ENCODE results near the gene SMIM45.

The SMIM45 gene

DNA sequence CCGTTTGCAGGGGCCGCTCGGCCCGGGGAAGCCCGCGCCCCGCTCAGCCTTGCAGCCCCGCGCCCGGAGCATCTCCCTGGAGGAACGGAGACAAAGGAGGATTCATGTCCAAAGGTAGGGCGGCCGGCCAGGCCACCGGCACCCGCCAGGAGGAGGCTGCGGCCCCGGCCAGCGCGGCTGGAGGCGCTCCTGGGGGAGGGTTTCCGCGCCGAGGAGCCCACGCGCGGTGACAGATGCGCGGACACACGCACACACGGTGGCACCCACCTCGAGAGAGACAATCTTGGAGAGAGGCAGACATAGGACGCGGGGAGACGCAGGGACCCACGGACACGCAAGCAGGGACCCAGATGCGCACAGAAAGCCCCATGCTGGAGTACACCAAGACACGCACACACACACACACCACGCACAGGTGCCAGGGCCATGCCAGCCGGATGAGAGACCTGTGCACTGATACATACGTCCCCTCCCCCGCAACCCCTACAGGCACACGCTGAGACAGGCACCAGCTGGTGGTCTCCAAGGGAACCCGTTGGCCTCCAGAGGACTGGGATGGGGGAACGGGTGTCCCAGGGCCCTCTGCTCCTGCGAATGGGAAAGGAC, 25.1 kb downstream of the SMIM45 start:
- intact Hi-C loops (cut with micrococcal nuclease), result no loop called here

GRCh38 chr22:41978732-41979131, 26.8 kb downstream of the SMIM45 start:
- Mint-ChIP-seq H3K27ac (no peak overlapping the region), H3K4me3 (peak overlapping the region in 1 of 2 donors; percentile 83), H3K36me3 (no peaks in the 10 kb centered on the region), H3K4me1 (peaks cover 25% of the 10 kb centered on the region), H3K9me3 (peaks cover 0 to 14% (median 2%) of the 10 kb centered on the region in 7 donors), H3K27me3 (ENCODE audit: low read depth in 3 of 3) (peaks cover 46 to 55% (median 54%) of the 10 kb centered on the region in 3 donors)
- TF ChIP-seq CTCF (IDR thresholded peaks at IDR 0.05), result no peak
- Histone ChIP-seq H3K9ac (ENCODE audit: insufficient read depth, low read length, poor library complexity, severe bottlenecking) (no peak overlapping the region), H2AFZ (ENCODE audit: insufficient read depth, low read depth, low read length, poor library complexity, severe bottlenecking) (no peak overlapping the region), H3K4me2 (replicated peaks; ENCODE audit: extremely low read depth, low read length, poor library complexity, severe bottlenecking) (no peak overlapping the region), H3K36me3 (replicated peaks in 1 of 2; ENCODE audit: control insufficient read depth in 1 of 2, insufficient read depth in 2 of 2, low read length in 2 of 2) (no peaks in the 10 kb centered on the region), H3K4me1 (ENCODE audit: control insufficient read depth in 1 of 2, insufficient read depth in 2 of 2, low read length in 2 of 2) (peaks cover 16 to 24% of the 10 kb centered on the region in 2 donors), H3K27ac (ENCODE audit: low read depth in 1 of 2, low read length in 2 of 2) (no peak overlapping the region), H3K27me3 (ENCODE audit: control insufficient read depth in 2 of 2, insufficient read depth in 2 of 2, low read length in 2 of 2) (peaks cover 27 to 35% of the 10 kb centered on the region in 2 donors), H3K9me3 (replicated peaks in 1 of 2; ENCODE audit: control insufficient read depth in 1 of 2, insufficient read depth in 1 of 2, low read length in 2 of 2) (peaks cover 0 to 12% of the 10 kb centered on the region in 2 donors), H3K4me3 (replicated peaks in 1 of 3; ENCODE audit: low read depth in 2 of 3, low read length in 3 of 3) (no peak overlapping the region), H3K79me2 (ENCODE audit: insufficient read depth, low read length) (no peaks in the 10 kb centered on the region), H4K20me1 (ENCODE audit: insufficient read depth, low read length) (no peaks in the 10 kb centered on the region)
- no peak for DNase-seq
- 100% methylated on average over 1 of the region's 1 CpG for WGBS (ENCODE audit: insufficient coverage)
- intact Hi-C loops (cut with micrococcal nuclease), result no loop called here

More for the DNA sequence above, 25.1 kb downstream of the SMIM45 start:
- Histone ChIP-seq H3K4me2 (replicated peaks; ENCODE audit: extremely low read depth, low read length, poor library complexity, severe bottlenecking) (peak overlapping the region; percentile 81), H3K36me3 (replicated peaks in 1 of 2; ENCODE audit: control insufficient read depth in 1 of 2, insufficient read depth in 2 of 2, low read length in 2 of 2) (no peaks in the 10 kb centered on the region), H4K20me1 (ENCODE audit: insufficient read depth, low read length) (no peaks in the 10 kb centered on the region), H3K4me1 (ENCODE audit: control insufficient read depth in 1 of 2, insufficient read depth in 2 of 2, low read length in 2 of 2) (peaks cover 7 to 11% of the 10 kb centered on the region in 2 donors), H3K9ac (ENCODE audit: insufficient read depth, low read length, poor library complexity, severe bottlenecking) (no peak overlapping the region), H3K27me3 (ENCODE audit: control insufficient read depth in 2 of 2, insufficient read depth in 2 of 2, low read length in 2 of 2) (peaks cover 27 to 36% of the 10 kb centered on the region in 2 donors), H3K4me3 (replicated peaks in 1 of 3; ENCODE audit: low read depth in 2 of 3, low read length in 3 of 3) (peak overlapping the region in 2 of 3 experiments; percentile 31 to 70), H3K79me2 (ENCODE audit: insufficient read depth, low read length) (no peaks in the 10 kb centered on the region), H2AFZ (ENCODE audit: insufficient read depth, low read depth, low read length, poor library complexity, severe bottlenecking) (peak overlapping the region; percentile 71), H3K27ac (ENCODE audit: low read depth in 1 of 2, low read length in 2 of 2) (no peak overlapping the region), H3K9me3 (replicated peaks in 1 of 2; ENCODE audit: control insufficient read depth in 1 of 2, insufficient read depth in 1 of 2, low read length in 2 of 2) (peaks cover 0 to 12% of the 10 kb centered on the region in 2 donors)
- Mint-ChIP-seq H3K9me3 (peaks cover 0 to 14% (median 2%) of the 10 kb centered on the region in 7 donors), H3K27me3 (ENCODE audit: low read depth in 3 of 3) (peaks cover 54 to 62% (median 60%) of the 10 kb centered on the region in 3 donors), H3K36me3 (no peaks in the 10 kb centered on the region), H3K27ac (no peak overlapping the region), H3K4me1 (peaks cover 11% of the 10 kb centered on the region), H3K4me3 (peak overlapping the region; percentile 50 to 83)
- no peak for TF ChIP-seq CTCF (IDR thresholded peaks at IDR 0.05)
- no peak for DNase-seq
- WGBS (ENCODE audit: insufficient coverage), result 5% methylated on average over 41 of the region's 46 CpGs
